Endothelial cell of umbilical vein (primary cell): ENCODE measurements around the gene DCPS. TPM values are rescaled to one million over a fixed set of nuclear protein-coding genes. Genes with fewer than 3 reads are reported as not detected.

Experiments used
- BruUV-seq: library from RNA; stranded (reverse); fragments of 400-500 nt; replicated peaks from 2 replicates; lab custom pipeline; 2021; lab: Mats Ljungman, UMichigan
- CTCF ChIA-PET: fragments of 300-600, 350-600 bp; sonication (Branson Sonifier 250); formaldehyde crosslinking; loops from one replicate; lab custom pipeline; 2021; ENCODE audit warnings: antibody characterized with exemption, inconsistent platforms; lab: Charles Lee
- POLR2A ChIA-PET: fragments of 300-600, 350-600 bp; sonication (Branson Sonifier 250); formaldehyde crosslinking; loops from one replicate; lab custom pipeline; 2021; ENCODE audit warnings: antibody characterized with exemption, inconsistent platforms; lab: Charles Lee
- DNase-seq: peaks from one replicate; pipeline ENCODE4 v3.0.0-alpha.2; 2011; ENCODE audit warnings: low read depth, low spot score
- FAIRE-seq: peaks from 2 replicates; lab custom pipeline; 2011; peaks lifted over from hg19 to GRCh38; lab: Jason Lieb, UNC
- H2AFZ ChIP-seq: 2 replicates; pipeline ENCODE4 v1.6.0; 2012; ENCODE audit warnings: low read depth, low read length, control low read depth, inconsistent platforms
- H3K27ac ChIP-seq: 2 replicates; pipeline ENCODE4 v1.5.1; 2011; ENCODE audit warnings: low read depth, mild to moderate bottlenecking, control low read depth, low read length, moderate library complexity; ENCODE audit not compliant: insufficient read depth
- H3K27me3 ChIP-seq, 2 experiments: 2 replicates each; pipeline versions ENCODE4 v1.6.0 to v1.6.1; 2011; ENCODE audit warnings: low read length in 2 of 2, mixed read lengths in 1 of 2; ENCODE audit not compliant: control insufficient read depth in 2 of 2, insufficient read depth in 2 of 2
- H3K36me3 ChIP-seq, 2 experiments: 2 replicates in 1 of 2; 3 replicates in 1 of 2; pipeline ENCODE4 v1.5.1; 2011; ENCODE audit warnings: low read length in 2 of 2, mild to moderate bottlenecking in 1 of 2, moderate library complexity in 1 of 2; ENCODE audit not compliant: control insufficient read depth in 2 of 2, insufficient read depth in 2 of 2; ENCODE audit errors: extremely low read depth in 1 of 2
- H3K4me1 ChIP-seq: 3 replicates; pipeline ENCODE4 v1.5.1; 2011; ENCODE audit warnings: mild to moderate bottlenecking, low read length; ENCODE audit not compliant: control insufficient read depth, insufficient read depth; ENCODE audit errors: extremely low read depth
- H3K4me2 ChIP-seq: 2 replicates; pipeline ENCODE4 v1.6.1; 2011; ENCODE audit warnings: low read length, control low read depth, mixed read lengths; ENCODE audit not compliant: insufficient read depth
- H3K4me3 ChIP-seq, 3 experiments: fragments of 200-600 bp in 1 of 3; sonication (generic), shearing (Covaris generic) in 1 of 3; replicated peaks in 1 of 3; 2 replicates each; pipeline ENCODE4 v1.5.1; 2011 to 2016; ENCODE audit warnings: control low read depth in 3 of 3, low read length in 3 of 3, mild to moderate bottlenecking in 2 of 3, inconsistent platforms in 1 of 3, low read depth in 1 of 3, moderate library complexity in 1 of 3; ENCODE audit not compliant: insufficient read depth in 1 of 3
- H3K79me2 ChIP-seq: 2 replicates; pipeline ENCODE4 v1.6.0; 2012; ENCODE audit warnings: low read length, inconsistent platforms; ENCODE audit not compliant: control insufficient read depth, insufficient read depth
- H3K9ac ChIP-seq: replicated peaks from 2 replicates; pipeline ENCODE3; 2011; ENCODE audit warnings: low read length, control low read depth; ENCODE audit not compliant: insufficient read depth; ENCODE audit errors: extremely low read depth
- H3K9me1 ChIP-seq: replicated peaks from 3 replicates; pipeline ENCODE4 v1.6.0; 2011; ENCODE audit warnings: mild to moderate bottlenecking, low read length; ENCODE audit not compliant: control insufficient read depth, insufficient read depth; ENCODE audit errors: extremely low read depth
- H3K9me3 ChIP-seq: replicated peaks from 2 replicates; pipeline ENCODE4 v1.5.1; 2012; ENCODE audit warnings: low read length, inconsistent platforms; ENCODE audit not compliant: control insufficient read depth, insufficient read depth
- H4K20me1 ChIP-seq: replicated peaks from 2 replicates; pipeline ENCODE3; 2011; ENCODE audit warnings: mild to moderate bottlenecking, low read length; ENCODE audit not compliant: control insufficient read depth, insufficient read depth; ENCODE audit errors: extremely low read depth
- CTCF ChIP-seq, 2 donors: IDR thresholded peaks; 1 replicate in 1 of 2; 2 replicates in 1 of 2; pipeline ENCODE4 v1.5.1; 2011; ENCODE audit warnings: low read length in 2 of 2, mild to moderate bottlenecking in 2 of 2, moderate library complexity in 2 of 2, control low read depth in 1 of 2, inconsistent platforms in 1 of 2, low read depth in 1 of 2; ENCODE audit not compliant: insufficient read depth in 1 of 2; ENCODE audit errors: extremely low read depth in 1 of 2
- EZH2 ChIP-seq: IDR thresholded peaks from 2 replicates; pipeline ENCODE4 v1.6.1; 2012; ENCODE audit warnings: borderline replicate concordance, low read depth, mild to moderate bottlenecking, moderate library complexity, low read length, inconsistent platforms; ENCODE audit not compliant: severe bottlenecking
- FOS ChIP-seq: IDR thresholded peaks from 2 replicates; pipeline ENCODE4 v1.6.1; 2011; ENCODE audit warnings: mild to moderate bottlenecking, low read length, moderate library complexity, borderline replicate concordance; ENCODE audit not compliant: insufficient read depth
- GATA2 ChIP-seq: IDR thresholded peaks from 2 replicates; pipeline ENCODE4 v1.7.0; 2011; ENCODE audit warnings: low read depth, mild to moderate bottlenecking, moderate library complexity, mixed read lengths, low read length; ENCODE audit not compliant: insufficient read length, insufficient read depth
- JUN ChIP-seq: IDR thresholded peaks from 2 replicates; pipeline ENCODE4 v1.6.1; 2011; ENCODE audit warnings: borderline replicate concordance, low read depth; ENCODE audit not compliant: insufficient read length, insufficient read depth
- MAX ChIP-seq: IDR thresholded peaks from 2 replicates; pipeline ENCODE4 v1.6.1; 2011; ENCODE audit not compliant: insufficient read depth, insufficient read length
- MYC ChIP-seq: IDR thresholded peaks from one replicate; pipeline ENCODE4 v1.6.1; 2011; ENCODE audit warnings: mild to moderate bottlenecking, low read depth, low read length
- POLR2A ChIP-seq: IDR thresholded peaks from 2 replicates; pipeline ENCODE4 v1.6.1; 2012; ENCODE audit warnings: low read depth, mild to moderate bottlenecking, control low read depth, low read length
- POLR2AphosphoS5 ChIP-seq: IDR thresholded peaks from 2 replicates; pipeline ENCODE4 v1.6.1; 2012; ENCODE audit warnings: low read depth, mild to moderate bottlenecking, control low read depth, low read length, moderate library complexity; ENCODE audit not compliant: insufficient read depth
- dilution Hi-C: fragments of 300-500 bp; cut with MboI; formaldehyde crosslinking; loops from one replicate; pipeline ENCODE4 v1.15.0; 2019; ENCODE audit warnings: low sequenced_read_pairs; ENCODE audit not compliant: extremely low pct_ligation_motif_present
- intact Hi-C: fragments of 100-400 bp; cut with micrococcal nuclease; formaldehyde crosslinking; loops from one replicate; pipeline ENCODE4 v1.10.0; 2022
- polyA plus RNA-seq, 4 experiments: library from polyadenylated mRNA; depleted of rRNA in 3 of 4; stranded (reverse) in 3 of 4; unstranded in 1 of 4; fragments of >200 nt; gene quantifications; 2 replicates each; pipeline versions ENCODE4 v1.2.1 to v1.2.3, GENCODE V29; 2011 to 2012; ENCODE audit warnings: missing spikeins in 1 of 4
- total RNA-seq: library from RNA; stranded (reverse); gene quantifications from 2 replicates; pipeline ENCODE4 v1.2.3, GENCODE V29; 2021

DCPS gene
- total and polyA plus RNA-seq, 2 donors (not counting 3 experiments of a cell fraction or from before 2014, with no cell fraction given): 19.6 to 36.0 TPM

GRCh38 chr11:126329644-126330211, 25.9 kb downstream of the DCPS start:
- no peaks in the 10 kb centered on the region for H3K27me3 ChIP-seq
- dilution Hi-C loops (no loop called here), intact Hi-C loops (no loop called here)
- H3K36me3 ChIP-seq: no peaks in the 10 kb centered on the region
- H3K9ac ChIP-seq: no peak overlapping the region
- no peaks in the 10 kb centered on the region for H3K79me2 ChIP-seq
- H4K20me1 ChIP-seq: no peaks in the 10 kb centered on the region
- H3K9me1 ChIP-seq: no peaks in the 10 kb centered on the region
- DNase-seq: no peak
- FAIRE-seq: no peak
- H3K4me1 ChIP-seq: peaks cover 2% of the 10 kb centered on the region
- H2AFZ ChIP-seq: no peak overlapping the region
- ChIA-PET POLR2A (no interaction called here), CTCF (interaction anchor here (1.3 kb wide), 1 partner anchor 151 kb away, joined by 4 read pairs; no protein-coding TSS in a partner anchor)
- no TSS peak for BruUV-seq
- no peak overlapping the region for H3K27ac ChIP-seq
- no peak overlapping the region for H3K4me3 ChIP-seq
- TF ChIP-seq POLR2AphosphoS5: no peak
- no peak for TF ChIP-seq MAX
- no peak for TF ChIP-seq MYC
- TF ChIP-seq POLR2A: no peak
- no peak for TF ChIP-seq CTCF (IDR thresholded peaks at IDR 0.05; ENCODE audit: extremely low read depth in 1 of 2, insufficient read depth in 1 of 2, low read depth in 1 of 2, low read length in 2 of 2)
- TF ChIP-seq FOS: no peak
- TF ChIP-seq GATA2: no peak
- TF ChIP-seq EZH2: no peak
- TF ChIP-seq JUN: no peak
- no peak overlapping the region for H3K4me2 ChIP-seq
- H3K9me3 ChIP-seq: no peaks in the 10 kb centered on the region
